GM21360 (cell line): ENCODE measurements around the gene SCD5.

Experiments used
- ATAC-seq: cut with Tn5 transposase; IDR thresholded peaks from one replicate; pipeline ENCODE4 v1.9.1; 2021; ENCODE audit warnings: mild to moderate bottlenecking, moderate library complexity; ENCODE audit not compliant: unreplicated experiment

Gene SCD5

GRCh38 chr4:82606622-82607021 is 192.0 kb downstream of the SCD5 start:
- ATAC-seq: no peak

- no peak for ATAC-seq
These were observed 194.1 kb downstream of the SCD5 start for GRCh38 chr4:82604522-82604921.

GRCh38 chr4:82601242-82602015 is 197.2 kb downstream of the SCD5 start:
- no peak for ATAC-seq

GRCh38 chr4:82599336-82599735 is 199.3 kb downstream of the SCD5 start:
- ATAC-seq: no peak

GRCh38 chr4:82594456-82594855 is 204.1 kb downstream of the SCD5 start:
- ATAC-seq: no peak

- no peak for ATAC-seq
These were observed 205.2 kb downstream of the SCD5 start for GRCh38 chr4:82593411-82593810.

GRCh38 chr4:82592639-82593038 is 206.0 kb downstream of the SCD5 start:
- no peak for ATAC-seq

GRCh38 chr4:82591592-82591991 is 207.0 kb downstream of the SCD5 start:
- no peak for ATAC-seq

- ATAC-seq: no peak
These were observed 208.8 kb downstream of the SCD5 start for GRCh38 chr4:82589756-82590155.

GRCh38 chr4:82588771-82589270 is 209.8 kb downstream of the SCD5 start:
- no peak for ATAC-seq

GRCh38 chr4:82587826-82588540 is 210.6 kb downstream of the SCD5 start:
- no peak for ATAC-seq

GRCh38 chr4:82585690-82586435 is 212.7 kb downstream of the SCD5 start:
- ATAC-seq: no peak

- no peak for ATAC-seq
These were observed 213.7 kb downstream of the SCD5 start for GRCh38 chr4:82584931-82585330.

GRCh38 chr4:82583897-82584587 is 214.6 kb downstream of the SCD5 start:
- no peak for ATAC-seq

GRCh38 chr4:82579932-82580331 is 218.7 kb downstream of the SCD5 start:
- no peak for ATAC-seq
